Measurements from ENCODE around the gene STAMBP.
A peak's percentile ranks its signal among the peaks of the same experiment; 100 is the strongest.

STAMBP gene

DNA sequence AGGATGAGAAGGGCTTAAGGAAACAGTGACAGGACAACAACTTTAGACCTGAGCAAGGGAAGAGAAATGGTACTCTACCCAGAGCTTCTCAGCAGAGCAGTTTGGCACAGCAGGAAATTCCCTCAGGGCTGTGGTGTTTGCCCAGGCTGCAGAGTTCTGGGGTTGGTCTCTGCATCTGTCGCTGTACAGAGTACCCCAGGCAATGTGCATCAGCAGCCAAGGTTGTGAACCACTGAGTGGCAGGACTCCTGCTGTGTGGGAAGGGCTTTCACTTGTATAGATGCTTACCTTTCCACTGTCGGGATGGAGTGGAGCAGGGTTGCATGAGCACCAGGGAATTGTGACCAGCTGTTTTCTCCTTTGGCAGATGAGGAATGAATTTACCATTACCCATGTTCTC is 21.2 kb downstream of the STAMBP start:
- no peak for TF ChIP-seq CTCF (IDR thresholded peaks at IDR 0.05; ENCODE audit: low read depth, low read length)
- no peak overlapping the region for H3K4me3 ChIP-seq (ENCODE audit: low read depth, low read length)

GRCh38 chr2:73851274-73851673 is 22.5 kb downstream of the STAMBP start:
- no peak overlapping the region for H3K4me3 ChIP-seq (ENCODE audit: low read depth, low read length)
- 0 out of 2 replicates have a peak, but pooled peaks have one; percentile 7 for TF ChIP-seq CTCF (IDR thresholded peaks at IDR 0.05; ENCODE audit: low read depth, low read length)

GRCh38 chr2:73852020-73852419 is 23.3 kb downstream of the STAMBP start:
- no peak overlapping the region for H3K4me3 ChIP-seq (ENCODE audit: low read depth, low read length)
- TF ChIP-seq CTCF (IDR thresholded peaks at IDR 0.05; ENCODE audit: low read depth, low read length): no peak

DNA sequence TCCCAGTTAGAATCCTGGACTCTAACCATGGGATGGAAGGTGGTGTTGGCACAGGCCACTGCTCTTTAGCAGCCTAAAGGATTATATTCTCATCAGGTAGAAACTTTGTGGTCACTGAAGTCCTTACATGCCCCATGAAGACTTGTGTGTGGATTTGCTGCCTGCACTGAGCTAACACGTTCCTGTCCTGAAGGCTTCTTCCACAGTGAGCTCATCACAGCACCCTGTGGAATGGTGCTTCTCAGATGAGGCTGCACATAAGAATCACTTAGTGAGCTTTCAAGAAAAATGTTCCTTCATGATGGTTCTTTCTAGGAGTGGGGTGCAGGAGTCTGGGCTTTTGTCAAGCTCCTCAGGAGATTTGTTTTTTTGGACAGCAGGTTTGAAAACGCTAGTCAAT is 26.8 kb downstream of the STAMBP start:
- TF ChIP-seq CTCF (IDR thresholded peaks at IDR 0.05; ENCODE audit: low read depth, low read length): no peak

DNA sequence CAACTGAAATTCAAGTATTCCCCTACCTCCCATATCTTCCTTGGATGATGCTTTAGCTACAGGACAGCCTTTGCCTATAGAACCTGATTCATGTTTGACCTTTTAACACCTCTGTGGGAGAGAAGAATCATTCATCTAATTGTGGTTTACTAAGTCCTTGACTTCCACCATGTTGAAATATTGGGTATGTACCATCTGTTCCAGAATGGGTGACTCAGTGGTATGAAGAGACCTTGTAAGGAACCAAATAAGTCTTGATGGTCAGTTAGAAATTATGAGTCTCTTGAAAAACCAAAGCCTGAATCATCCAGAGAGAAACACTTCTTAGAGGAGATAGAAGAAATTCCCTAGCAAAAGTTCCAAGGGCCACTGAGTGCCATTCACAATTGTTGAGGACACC is 27.5 kb downstream of the STAMBP start:
- no peak for TF ChIP-seq CTCF (IDR thresholded peaks at IDR 0.05; ENCODE audit: low read depth, low read length)
- no peak overlapping the region for H3K4me3 ChIP-seq (ENCODE audit: low read depth, low read length)

More for the DNA sequence above, 26.8 kb downstream of the STAMBP start:
- no peak overlapping the region for H3K4me3 ChIP-seq (ENCODE audit: low read depth, low read length)

DNA sequence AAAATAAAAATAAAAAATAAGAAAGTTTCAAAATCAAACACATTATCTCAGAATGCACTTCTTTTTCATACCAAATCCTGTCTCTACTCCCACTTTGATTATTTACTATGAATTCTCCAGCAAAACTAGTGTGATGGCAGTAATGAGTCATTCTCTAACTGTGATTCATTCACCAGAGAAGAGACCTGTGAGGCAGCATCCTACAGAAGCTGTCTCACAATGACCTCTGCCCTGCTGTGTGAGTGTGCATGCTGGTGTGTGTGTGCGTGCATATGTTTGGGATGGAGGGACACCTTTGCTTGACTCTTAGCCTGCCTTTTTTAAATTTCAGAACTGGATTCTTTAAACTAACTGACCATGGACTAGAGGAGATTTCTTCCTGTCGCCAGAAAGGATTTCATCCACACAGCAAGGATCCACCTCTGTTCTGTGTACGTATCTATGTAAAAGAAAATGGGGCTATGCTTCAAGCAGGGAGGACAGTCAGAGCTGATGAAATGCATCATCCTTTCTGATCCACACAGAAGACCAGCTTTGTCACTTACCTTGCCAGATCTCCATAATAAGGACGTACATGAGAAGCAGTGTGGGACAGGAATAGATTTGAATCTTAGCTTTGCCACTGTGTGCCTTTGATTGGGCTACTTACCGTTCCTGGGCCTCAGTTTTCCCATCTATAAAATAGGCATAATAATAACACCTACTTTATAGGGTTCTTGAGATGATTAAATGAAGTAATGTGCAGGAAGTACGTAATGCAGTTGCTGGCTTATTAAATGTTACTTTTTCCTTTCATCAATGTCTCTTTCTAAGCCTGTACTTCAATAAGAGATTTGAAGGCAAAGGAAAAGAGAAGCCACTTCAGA is 31.2 kb downstream of the STAMBP start:
- TF ChIP-seq CTCF (IDR thresholded peaks at IDR 0.05; ENCODE audit: low read depth, low read length): no peak
- no peak overlapping the region for H3K4me3 ChIP-seq (ENCODE audit: low read depth, low read length)

DNA sequence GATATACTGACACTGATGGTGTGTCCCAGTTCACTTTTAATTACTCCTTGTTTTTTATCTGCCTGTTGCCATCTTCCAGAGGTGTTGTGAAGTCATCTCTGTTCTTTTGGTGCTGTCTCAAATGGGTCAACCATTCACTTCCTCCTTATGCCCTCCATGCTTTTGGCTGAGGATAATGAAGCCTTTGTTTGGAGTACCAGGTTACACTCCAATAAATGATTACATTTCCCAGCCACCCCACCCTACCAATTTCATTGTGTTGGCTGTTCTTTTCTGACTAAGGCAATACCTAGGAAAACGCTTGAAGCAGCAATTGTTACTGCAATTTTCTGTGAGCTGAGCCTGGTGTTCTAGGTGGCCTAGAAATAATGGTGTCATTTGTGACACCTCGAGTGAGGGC is 34.2 kb downstream of the STAMBP start:
- H3K4me3 ChIP-seq (ENCODE audit: low read depth, low read length): no peak overlapping the region
- TF ChIP-seq CTCF (IDR thresholded peaks at IDR 0.05; ENCODE audit: low read depth, low read length): no peak
